Hepatocyte (in vitro differentiated cells): ENCODE data around the gene AUTS2.

Experiments
- EZH2 ChIP-seq: fragments of 200-600 bp; sonication (generic); IDR thresholded peaks from 2 replicates; pipeline ENCODE4 v1.6.1; 2016; ENCODE audit warnings: antibody characterized with exemption, mild to moderate bottlenecking, borderline replicate concordance
- TF ChIP-seq, protein P1 (sequence below): fragments of 200-600 bp; sonication (generic); IDR thresholded peaks from 2 replicates; pipeline ENCODE4 v1.5.1; 2016; ENCODE audit warnings: antibody characterized with exemption, mild to moderate bottlenecking; ENCODE audit not compliant: poor library complexity

DNA sequence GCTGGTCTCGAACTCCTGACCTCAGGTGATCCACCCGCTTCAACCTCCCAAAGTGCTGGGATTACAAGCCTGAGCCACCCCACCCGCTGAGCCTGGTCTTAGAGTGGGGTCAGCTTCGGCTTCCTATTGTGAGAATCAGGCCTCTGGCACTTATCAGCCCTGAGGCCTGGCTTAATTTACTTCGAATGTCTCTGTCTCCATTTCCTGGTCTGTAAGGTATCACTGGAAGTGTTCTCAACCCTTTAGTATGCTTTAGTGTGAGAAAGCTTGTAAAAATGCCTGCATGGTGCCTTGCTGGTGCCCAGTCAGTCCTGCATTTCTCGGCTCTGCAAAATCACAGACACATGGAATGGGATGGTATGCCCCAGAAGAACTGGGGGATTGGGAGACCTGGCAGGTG lies 862.3 kb downstream of the AUTS2 start:
- TF ChIP-seq EZH2 = no peak
- TF ChIP-seq, protein P1, sequence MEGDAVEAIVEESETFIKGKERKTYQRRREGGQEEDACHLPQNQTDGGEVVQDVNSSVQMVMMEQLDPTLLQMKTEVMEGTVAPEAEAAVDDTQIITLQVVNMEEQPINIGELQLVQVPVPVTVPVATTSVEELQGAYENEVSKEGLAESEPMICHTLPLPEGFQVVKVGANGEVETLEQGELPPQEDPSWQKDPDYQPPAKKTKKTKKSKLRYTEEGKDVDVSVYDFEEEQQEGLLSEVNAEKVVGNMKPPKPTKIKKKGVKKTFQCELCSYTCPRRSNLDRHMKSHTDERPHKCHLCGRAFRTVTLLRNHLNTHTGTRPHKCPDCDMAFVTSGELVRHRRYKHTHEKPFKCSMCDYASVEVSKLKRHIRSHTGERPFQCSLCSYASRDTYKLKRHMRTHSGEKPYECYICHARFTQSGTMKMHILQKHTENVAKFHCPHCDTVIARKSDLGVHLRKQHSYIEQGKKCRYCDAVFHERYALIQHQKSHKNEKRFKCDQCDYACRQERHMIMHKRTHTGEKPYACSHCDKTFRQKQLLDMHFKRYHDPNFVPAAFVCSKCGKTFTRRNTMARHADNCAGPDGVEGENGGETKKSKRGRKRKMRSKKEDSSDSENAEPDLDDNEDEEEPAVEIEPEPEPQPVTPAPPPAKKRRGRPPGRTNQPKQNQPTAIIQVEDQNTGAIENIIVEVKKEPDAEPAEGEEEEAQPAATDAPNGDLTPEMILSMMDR = no peak
